HL-60/S4 treated with phorbol 12-myristate 13-acetate at 8.2 ng/mL for 4 days and 3 days (cell line): ENCODE data around the gene ITIH2.

Experiments used
- in situ Hi-C: fragments of 300-500 bp; cut with MboI; formaldehyde crosslinking; loops from 2 replicates; pipeline ENCODE4 v1.15.0; 2022; ENCODE audit warnings: low sequenced_read_pairs

Gene ITIH2

DNA sequence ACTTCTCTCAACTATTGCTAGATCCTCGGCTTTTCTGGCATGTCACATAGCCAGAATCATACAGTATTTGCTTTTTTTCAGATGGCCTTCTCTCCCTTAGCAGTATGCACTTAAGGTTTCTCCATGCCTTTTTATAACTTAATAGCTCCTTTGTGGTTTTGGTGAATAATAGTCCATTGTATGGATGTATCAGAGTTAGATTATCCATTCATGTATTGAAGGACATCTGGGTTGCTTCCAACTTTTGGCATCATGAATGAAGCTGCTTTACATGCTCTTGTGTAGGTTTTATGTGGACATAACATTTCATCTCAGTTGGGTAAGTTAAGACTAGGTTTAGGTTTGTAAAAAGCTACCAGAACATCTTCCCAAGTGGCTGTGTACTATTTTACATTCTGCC, 89.4 kb downstream of the ITIH2 start:
- in situ Hi-C loops: no loop called here

DNA sequence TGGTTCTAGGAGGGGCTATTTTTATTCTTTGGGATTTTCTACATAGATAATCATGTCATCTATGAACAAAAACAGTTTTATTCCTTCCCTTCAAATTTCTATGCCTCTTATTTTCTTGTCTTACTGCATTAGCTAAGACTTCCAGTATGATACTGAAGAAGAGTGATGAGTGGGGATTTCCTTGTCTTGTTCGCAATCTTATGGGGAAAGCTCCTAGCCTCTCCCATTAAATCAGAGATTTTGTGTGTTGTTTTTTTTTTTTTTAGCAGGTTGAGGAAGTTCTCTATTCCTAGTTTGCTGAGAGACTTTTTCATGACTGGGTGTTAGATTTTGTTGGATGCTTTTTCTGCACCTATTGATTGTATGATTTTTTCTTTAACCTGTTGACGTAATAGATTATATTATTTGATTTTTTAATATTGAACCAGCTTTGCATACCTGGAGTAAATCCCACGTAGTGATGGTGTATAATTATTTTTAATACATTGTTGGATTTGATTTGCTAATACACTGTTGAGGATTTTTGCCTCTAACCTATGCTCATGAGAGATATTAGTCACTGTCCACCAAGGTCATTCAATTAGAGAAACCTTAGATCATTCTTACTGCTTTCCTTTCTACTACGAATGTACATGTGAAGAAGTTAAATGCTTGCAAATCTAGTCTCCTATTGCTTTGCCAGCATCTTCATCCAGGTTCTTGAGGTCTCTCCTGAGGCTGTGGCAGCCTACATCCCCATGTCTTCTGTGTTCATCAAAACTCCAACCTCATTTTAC, 91.3 kb downstream of the ITIH2 start:
- in situ Hi-C loops: no loop called here

DNA sequence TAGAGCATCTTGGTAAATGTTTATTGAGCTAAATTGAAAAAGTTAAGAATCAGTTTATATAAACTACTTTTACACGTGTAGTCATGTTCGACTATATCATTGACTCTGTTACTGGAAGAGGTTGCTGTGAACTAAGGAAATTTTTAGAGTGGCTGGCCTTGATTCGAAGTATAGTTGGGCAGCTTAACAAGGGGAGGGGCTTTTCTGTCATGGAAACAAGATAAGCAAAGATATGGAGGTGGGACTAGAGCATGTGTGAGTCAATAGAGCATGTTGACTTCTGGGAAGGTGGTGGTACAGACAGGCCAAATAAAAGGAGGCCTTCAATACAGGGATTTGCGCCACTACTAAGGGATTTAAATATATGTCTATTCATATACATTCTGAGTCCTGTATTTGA, 92.5 kb downstream of the ITIH2 start:
- in situ Hi-C loops: no loop called here

DNA sequence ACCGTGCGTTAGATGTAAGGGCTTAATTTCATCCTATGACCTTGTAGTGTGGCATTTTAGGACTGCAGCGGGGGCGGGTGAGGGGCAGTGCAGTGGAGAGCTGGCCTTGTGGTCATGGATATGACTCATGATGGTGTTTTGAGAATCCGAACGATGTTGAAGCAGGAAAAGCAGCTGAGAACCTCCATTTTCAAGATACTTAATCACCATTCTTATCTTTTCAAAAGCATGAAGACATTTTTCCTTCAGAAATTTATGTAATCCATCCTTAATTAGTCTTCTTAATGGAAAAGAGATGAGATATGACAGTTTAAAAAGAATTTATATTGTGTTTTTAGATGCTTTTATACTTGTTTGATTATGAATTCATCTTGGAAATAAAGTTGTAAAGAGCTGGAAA, 94.5 kb downstream of the ITIH2 start:
- in situ Hi-C loops: no loop called here
